Measurements from ENCODE around the gene PTMS. TPM values are rescaled to one million over a fixed set of nuclear protein-coding genes. Genes with fewer than 3 reads are reported as not detected.

The PTMS gene
- total RNA-seq, 1 donor from 2014 or later: 266 TPM

DNA sequence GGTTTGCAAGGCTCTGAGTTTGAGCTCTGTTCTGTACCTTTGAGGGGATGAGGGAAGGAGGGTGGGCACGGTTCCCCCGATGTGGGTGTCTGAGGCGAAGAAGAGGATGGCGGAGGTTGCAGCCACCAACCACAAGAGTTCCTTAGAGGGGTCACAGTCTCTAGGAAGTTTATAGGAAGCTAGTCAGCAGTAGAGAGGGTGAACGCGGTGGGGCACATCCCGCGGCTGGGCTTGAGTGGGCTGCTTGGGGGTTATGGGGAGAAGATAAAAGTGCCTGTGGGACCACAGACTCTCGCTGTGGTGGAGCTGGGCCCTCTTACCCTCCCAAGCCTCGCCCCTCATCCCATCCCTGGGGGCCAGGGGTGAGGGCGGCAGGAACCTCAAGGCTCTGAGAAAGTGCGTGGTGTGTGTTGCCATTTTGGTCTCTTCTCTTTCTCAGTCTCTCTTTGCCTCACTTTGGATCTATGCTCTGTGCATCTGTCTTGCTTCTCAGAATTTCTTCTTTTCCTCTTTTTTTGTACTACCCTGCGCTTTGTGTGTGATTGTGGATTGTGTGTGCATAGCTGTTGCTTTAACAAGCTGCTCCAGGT is 25.9 kb downstream of the PTMS start:
- TF ChIP-seq, protein P1, sequence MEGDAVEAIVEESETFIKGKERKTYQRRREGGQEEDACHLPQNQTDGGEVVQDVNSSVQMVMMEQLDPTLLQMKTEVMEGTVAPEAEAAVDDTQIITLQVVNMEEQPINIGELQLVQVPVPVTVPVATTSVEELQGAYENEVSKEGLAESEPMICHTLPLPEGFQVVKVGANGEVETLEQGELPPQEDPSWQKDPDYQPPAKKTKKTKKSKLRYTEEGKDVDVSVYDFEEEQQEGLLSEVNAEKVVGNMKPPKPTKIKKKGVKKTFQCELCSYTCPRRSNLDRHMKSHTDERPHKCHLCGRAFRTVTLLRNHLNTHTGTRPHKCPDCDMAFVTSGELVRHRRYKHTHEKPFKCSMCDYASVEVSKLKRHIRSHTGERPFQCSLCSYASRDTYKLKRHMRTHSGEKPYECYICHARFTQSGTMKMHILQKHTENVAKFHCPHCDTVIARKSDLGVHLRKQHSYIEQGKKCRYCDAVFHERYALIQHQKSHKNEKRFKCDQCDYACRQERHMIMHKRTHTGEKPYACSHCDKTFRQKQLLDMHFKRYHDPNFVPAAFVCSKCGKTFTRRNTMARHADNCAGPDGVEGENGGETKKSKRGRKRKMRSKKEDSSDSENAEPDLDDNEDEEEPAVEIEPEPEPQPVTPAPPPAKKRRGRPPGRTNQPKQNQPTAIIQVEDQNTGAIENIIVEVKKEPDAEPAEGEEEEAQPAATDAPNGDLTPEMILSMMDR (conservative IDR thresholded peaks at IDR 0.05; ENCODE audit: low read depth, low read length): no peak
- no peak overlapping the region for H3K4me3 ChIP-seq (ENCODE audit: low read depth, low read length)
- DNase-seq (ENCODE audit: low read depth): no peak

DNA sequence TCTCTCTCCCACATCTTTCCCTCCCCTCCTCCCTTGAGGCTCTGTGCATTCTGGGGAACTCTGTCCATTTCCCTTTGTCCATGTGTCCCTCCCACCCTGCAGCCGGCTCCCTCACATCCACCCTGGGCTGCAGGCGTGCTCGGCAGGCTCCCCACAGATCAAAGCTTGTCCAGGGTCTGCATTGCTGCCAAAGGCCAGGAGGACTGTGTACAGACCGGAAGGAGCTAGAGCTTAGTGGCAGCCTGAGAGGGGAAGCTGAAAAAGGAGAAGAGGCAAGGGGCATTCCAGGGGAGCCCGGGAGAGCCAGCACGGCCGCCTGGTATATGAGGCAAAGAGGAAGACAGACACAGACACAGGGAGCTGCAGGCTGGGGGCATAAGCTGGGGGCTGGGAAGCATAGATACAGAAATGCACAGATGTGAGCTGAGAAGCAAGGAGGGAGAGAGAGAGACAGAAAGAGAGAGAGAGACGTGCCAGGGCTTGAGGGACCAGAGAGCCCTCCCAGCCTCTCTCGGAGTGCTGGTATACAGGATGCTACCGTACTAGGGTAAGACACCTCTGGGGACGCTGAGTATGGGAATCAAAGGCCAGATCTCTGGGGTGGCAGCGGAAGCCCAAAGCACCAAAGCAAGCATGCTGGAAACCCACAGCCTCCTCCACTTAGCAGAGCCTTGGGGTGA is 26.5 kb downstream of the PTMS start:
- no peak for DNase-seq (ENCODE audit: low read depth)
- TF ChIP-seq, protein P1 (conservative IDR thresholded peaks at IDR 0.05; ENCODE audit: low read depth, low read length): no peak
- no peak overlapping the region for H3K4me3 ChIP-seq (ENCODE audit: low read depth, low read length)

DNA sequence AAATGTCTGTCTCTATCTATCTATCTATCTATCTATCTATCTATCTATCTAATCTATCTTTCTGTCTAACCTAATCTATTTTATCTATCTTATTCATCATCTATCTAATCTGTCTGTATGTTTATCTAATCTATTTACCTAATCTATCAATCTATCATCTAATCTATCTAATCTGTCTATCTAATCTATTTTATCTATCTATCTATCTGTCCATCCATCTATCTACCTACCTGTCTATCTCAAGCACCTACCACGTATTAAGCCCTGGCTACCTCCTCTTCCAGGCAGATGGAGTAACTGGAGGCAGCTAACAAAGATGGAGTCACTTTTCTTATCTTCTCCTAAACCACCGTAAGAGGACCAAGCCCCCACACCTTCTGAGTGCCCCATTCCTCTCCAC is 28.9 kb downstream of the PTMS start:
- TF ChIP-seq, protein P1 (conservative IDR thresholded peaks at IDR 0.05; ENCODE audit: low read depth, low read length): no peak
- no peak overlapping the region for H3K4me3 ChIP-seq (ENCODE audit: low read depth, low read length)
- no peak for DNase-seq (ENCODE audit: low read depth)

DNA sequence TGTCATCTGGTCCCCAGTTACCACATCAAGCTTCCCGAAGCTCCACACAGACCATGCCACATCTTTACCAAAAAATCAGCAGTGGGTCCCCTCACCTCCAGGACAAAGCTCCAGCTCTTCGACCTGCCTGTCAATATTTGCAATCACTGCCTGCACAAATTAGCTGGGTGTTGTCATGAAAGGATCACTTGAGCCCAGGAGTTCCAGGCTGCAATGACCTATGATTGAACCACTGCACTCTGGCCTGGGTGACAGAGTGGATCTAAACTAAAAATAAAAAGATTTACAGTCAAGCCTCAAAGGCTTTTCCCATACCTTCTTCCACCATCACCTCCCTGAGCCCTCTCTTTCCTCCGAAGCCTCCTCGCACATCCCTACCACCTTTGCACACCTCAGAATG is 30.4 kb downstream of the PTMS start:
- DNase-seq (ENCODE audit: low read depth): no peak
- TF ChIP-seq, protein P1 (conservative IDR thresholded peaks at IDR 0.05; ENCODE audit: low read depth, low read length): no peak
- no peak overlapping the region for H3K4me3 ChIP-seq (ENCODE audit: low read depth, low read length)

DNA sequence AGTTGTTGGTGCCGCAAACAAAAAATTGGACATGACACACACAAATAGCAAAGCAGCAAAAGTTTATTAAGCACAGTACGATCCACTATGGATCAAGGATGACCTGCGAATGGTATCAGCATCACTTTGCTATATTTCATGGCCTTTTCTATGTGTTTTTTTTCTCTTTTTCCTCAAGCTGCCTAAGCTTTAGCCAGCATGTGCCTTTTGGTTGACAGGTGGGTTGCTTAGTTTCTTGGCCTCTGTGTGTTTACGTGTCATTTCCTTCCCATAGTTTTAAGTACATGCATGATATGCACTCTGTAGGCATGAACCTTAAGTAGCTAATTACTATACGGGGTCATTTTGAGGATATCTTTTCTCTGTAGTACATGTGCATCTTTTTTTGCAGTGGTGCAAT is 33.0 kb downstream of the PTMS start:
- TF ChIP-seq, protein P1 (conservative IDR thresholded peaks at IDR 0.05; ENCODE audit: low read depth, low read length): no peak
- no peak for DNase-seq (ENCODE audit: low read depth)
- no peak overlapping the region for H3K4me3 ChIP-seq (ENCODE audit: low read depth, low read length)

DNA sequence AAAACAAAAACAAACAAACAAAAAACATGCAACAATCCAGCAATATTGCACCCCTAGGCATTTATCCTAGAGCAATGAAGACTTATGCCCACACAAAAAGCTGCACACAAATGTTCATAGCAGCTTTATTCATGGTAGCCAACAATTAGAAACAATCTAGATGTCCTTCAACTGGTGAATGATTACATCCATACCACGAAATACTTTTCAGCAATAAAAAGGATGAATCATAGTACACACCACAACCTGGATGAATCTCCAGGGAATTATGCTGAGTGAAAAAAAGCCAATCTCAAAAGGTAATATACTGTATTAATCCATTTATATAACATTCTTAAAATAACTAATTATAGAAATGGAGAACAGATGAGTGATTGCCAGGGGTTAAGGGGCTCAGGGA is 41.0 kb downstream of the PTMS start:
- no peak for DNase-seq (ENCODE audit: low read depth)
- no peak overlapping the region for H3K4me3 ChIP-seq (ENCODE audit: low read depth, low read length)
- TF ChIP-seq, protein P1 (conservative IDR thresholded peaks at IDR 0.05; ENCODE audit: low read depth, low read length): no peak

DNA sequence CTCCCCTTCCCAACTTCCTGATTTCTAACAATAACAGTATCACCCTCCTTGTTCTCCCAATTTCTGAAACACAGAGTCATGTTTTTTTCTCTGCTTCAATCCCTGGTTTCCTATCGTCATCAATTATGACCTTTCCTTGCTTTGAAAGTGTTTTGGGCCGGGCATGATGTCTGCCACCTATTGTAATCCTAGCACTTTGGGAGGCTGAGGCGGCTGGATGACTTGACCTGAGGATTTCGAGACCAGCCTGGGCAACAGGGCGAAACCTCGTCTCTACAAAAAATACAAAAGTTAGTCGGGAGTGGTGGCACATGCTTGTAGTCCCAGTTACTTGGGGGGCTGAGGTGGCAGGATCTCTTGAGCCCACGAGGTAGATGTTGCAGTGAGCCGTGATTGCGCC is 42.9 kb downstream of the PTMS start:
- no peak overlapping the region for H3K4me3 ChIP-seq (ENCODE audit: low read depth, low read length)
- DNase-seq (ENCODE audit: low read depth): no peak
- TF ChIP-seq, protein P1 (conservative IDR thresholded peaks at IDR 0.05; ENCODE audit: low read depth, low read length): no peak
